GM19035 (cell line): ENCODE data around the gene DHRS1.

Experiments used
- ATAC-seq: cut with Tn5 transposase; IDR thresholded peaks from one replicate; pipeline ENCODE4 v1.9.1; 2021; ENCODE audit not compliant: unreplicated experiment

DHRS1 gene

DNA sequence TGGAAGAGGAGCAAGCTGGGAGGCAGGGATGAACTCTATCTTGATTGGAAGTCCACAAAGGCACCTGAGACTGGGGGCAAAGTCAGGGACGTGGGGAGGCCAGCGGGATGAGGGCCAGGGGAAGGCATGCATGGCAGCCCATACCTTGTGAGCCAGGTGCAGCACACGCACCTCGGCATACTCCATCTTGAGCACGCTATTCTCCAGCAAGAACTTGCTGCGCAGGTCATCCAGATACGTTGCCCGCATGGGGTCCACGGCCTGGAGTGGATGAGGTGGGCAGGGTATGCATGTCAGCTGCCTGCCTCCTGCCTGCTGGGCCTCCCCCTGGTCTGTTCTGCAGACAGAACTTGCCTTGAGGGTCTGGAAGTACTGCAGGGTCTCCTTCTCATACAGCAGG, 32.1 kb downstream of the DHRS1 start:
- ATAC-seq, result no peak

DNA sequence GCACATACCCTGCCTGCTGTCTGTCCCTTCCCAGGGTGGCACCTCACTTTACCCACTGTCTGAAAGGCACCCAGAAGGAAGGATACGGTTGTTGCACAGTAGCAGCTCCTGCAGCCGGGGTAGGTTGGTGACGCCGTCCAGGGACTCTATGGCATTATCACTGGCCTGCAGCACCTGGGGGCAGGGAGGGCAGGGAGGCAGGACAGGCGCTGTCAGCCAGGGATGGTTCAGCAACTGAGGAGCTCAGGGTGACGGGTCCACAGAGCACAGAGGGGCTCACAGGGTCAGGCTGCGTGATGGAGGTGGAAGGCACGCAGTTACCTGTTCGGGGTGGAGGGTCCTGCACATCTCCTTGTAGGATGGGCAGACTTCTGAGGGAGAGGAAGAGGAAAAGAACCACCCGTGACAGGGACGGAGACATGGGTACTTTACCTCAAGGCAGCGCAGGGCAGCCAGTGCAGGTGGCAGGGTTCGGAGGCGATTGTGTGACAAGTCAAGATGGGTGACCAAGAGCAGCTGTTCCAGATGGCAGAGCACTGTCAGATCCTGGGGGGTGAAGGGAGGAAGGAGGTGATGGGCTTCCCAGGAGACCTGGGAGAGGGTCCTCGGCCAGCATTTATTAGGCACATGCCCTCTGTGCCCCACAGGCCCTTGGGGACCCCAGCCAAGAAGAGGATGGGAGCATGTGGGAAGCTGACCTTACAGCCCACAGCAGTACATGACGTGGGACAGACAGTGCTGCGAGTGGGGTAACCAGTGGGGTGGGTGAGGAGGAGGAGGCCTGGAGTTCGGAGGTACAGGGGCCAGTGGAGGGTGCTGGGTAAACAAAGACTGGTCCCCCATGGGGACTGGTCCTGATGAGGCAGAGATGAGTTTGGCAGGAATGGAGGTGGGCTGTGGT, 33.0 kb downstream of the DHRS1 start:
- ATAC-seq, result no peak

DNA sequence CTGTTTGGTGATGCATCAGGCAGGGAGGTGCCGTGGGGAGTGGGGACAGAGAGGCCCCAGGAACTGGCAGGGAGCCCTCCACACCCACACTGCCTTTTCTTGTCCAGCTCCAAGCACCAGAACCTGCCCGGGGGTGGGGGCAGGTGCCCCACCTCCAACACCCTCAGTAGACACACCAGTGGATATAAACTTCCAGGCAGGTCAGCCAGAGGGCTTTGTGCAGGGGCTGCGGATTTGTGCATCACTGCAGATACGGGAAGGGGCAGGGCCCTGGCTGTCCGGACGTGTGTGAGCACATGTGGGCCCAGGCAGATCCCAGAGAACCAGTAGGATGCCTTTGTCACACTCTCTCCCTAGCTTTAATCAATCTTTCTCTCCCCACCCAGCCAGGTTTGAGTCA, 35.3 kb downstream of the DHRS1 start:
- ATAC-seq, result no peak

DNA sequence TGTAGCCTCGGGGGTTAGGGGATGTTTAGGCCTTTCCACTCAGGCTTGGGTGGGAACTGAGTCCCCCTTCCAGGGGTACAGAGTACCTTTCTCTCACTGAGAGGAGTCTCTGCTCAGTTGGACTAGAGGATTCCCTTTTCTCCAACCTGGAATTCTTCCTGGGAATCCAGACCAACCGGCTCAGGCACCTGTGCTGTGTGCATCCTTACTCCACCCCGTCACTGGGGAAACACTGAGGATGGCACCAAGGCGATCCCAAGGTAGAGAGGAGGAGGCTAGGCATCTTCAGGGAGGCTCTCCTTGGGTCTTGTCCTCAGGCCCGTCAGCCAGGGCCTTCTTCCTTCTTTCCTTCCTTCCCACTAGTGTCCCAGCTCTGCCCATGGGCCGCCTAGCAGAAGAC, 35.7 kb downstream of the DHRS1 start:
- no peak for ATAC-seq

DNA sequence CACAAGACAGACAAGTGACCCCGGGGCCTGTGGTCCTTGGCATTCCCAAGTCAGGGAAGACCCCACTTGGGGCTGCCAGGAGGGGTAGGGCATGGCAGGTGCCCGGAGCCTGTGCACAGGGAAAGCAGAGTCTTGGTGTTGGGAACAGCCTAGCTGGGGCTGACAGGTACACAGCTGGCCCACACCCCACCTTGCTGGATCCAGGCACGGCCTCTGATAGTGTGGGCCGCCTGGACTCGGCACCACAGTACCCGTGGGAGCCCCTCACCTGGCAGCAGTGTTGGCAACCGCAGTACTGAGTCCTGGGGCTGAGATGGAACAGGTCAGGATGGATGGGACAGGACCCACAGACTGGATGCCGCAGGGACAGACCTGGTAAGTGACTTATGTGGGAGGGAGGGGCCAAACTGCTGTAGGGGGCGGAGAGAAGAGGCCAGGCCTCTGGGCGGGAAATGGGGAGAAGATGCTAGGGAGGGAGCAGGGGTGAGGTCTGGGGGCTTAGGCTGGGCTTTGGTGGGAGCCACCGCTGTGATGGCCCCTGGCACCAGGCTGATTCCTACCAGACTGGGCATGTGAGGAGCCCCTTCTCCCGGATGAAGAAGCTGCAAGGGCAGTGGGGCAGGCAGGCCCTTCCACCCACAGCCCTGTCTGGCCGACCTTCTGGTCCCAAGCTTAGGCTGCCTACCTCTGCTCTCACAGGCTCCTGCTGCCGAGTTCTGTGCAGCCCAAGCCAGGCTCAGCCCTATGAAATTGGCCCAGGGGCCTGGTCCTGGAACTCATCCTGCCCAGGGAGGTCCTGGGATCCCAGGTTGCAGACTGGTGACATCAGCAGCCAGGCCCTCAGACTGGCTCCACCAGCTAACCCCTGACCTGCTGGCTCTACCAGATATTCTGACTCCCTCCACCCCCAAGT, 36.5 kb downstream of the DHRS1 start, which contains the start of gene TGM1:
Gene TGM1 (minus strand): TSS at position 357 of the 913 bp plus-strand sequence. CDS start 825 bp downstream, outside the sequence.
- ATAC-seq, result no peak

DNA sequence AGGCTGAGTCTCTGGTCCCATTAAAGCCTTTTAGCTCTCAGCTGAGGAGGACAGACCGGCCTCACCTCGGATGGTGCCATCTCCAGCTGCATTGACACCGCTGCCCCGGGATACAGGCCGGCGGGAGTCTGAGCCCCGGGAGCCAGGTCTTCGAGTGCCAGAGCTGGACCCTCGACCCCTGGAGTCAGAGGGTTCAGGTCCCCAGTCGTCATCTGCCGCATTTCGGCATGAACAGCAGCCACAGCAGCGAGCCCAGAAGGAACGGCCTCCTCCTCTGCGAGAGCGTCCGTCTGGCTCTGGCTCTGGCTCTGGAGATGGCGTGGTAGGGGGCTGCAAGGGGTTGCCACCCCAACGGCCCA, 37.6 kb downstream of the DHRS1 start:
- no peak for ATAC-seq

DNA sequence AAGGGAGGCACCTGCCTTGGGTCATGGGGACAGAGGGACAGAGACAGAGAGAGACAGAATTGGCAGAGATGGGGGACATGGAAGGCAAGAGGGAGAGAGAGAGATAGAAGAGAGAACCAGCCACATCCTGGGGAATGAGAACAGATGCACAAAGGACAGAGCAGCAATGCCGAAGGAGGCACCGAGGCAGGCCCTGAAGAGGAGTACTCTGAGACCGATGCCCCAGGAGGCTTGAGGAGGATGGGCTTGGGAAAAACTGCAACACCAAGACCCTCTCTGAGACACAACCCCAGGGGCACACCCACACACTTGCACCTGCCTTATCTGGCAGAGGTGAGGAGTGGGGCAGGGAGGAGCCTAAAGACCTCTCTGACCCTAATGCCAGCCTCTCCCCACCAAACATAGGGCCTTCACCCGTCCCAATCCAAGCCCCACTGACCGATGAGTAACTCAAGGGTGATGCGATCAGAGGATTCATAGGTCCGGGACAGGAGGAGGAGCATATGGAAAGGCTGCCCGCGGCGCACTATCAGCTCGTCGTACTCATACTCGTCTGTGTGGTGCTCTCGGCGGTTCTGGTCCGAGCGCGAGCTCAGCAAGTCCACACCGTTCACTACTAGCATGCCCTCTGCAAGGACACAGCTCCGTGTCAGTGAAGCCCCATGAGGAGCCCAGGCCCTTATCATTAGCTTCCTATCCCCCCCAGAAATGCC, 38.2 kb downstream of the DHRS1 start:
- no peak for ATAC-seq

DNA sequence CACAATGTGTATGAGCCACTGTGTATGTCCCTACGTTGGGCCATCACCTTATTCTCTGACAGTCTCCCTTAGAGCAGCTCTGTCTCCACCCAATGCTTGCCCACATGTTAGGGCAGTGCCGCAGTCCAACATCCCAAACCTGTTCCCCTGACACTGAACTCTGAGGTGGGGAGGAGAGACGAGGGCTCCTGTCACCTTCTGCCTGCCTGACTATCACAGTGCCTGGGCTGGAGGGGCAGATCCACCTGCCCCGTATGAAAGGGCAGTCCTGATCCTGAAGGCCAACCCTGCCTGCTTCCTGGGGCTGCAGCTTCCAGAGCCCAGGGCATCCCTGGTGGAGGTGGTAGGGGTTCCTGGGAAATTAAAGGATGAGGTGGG, 38.8 kb downstream of the DHRS1 start:
- ATAC-seq, result no peak

DNA sequence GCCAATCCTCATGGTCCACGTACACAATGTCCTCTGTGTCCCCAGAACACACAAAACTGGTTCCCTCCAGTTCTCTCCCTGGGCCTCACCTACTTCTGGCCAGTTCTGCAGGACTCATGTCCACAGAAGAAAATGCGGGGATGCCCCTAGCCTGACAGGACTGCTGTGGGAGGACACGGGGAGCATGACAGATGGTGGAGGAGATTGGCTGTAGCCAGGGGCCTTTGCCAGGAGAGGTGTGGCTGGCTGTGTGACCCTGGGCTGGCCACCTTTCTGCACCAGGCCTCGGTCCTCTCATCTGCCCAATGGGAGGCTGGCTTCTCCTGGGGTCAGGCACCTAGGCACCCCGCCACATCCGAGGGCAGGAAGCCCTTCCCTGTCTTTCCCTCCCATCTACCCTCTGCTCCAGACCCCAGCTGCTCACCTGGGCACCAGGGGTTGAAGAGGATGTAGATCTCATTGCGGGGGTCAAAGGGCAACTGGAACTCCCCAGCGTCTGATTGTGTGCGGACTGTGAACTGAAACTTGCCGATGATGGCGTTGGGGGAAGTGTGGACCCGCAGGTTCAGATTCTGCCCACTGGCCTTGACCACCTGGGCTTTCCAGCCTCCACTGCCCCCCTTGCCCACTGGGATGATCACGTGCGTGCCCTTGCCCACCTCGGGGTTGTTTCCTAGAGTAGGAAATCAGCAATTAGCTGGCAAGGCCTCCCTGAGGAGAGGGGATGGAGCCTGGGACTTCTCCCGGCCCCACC, 39.4 kb downstream of the DHRS1 start:
- ATAC-seq, result no peak

DNA sequence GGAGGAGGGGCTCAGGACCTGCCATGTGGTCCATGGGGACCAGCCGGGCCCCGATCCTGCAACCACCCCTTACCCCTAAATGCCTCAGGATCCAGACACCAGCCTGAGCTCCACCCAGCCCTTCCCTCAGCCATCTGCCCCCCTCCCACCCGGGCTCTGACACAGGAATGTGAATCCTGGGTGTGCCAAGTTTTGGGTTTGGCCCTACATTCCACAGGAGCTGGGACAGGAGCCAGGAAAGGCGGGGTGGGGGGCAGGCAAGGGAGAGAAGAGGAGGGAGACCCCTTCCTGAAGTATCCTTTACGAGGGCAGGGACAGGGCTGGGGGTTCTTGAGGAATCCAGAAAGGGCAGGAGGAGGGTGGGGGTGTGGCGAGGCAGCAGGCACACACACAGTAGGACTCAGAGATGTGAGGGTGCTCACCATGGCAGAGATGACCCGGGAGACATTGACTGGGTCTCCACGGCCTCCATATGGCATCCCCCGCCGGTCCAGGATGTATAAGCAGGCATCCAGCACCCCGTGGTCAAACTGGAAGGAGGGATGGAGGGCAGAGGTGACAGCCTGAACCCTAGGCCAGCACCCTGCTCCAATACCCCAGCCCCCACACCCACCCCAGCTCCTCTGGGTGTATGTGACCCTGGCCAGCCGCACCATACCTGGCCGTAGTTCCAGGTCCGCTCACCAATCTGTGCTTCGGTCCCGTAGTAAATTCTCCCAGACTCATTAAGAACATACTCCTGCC, 40.1 kb downstream of the DHRS1 start:
- no peak for ATAC-seq

DNA sequence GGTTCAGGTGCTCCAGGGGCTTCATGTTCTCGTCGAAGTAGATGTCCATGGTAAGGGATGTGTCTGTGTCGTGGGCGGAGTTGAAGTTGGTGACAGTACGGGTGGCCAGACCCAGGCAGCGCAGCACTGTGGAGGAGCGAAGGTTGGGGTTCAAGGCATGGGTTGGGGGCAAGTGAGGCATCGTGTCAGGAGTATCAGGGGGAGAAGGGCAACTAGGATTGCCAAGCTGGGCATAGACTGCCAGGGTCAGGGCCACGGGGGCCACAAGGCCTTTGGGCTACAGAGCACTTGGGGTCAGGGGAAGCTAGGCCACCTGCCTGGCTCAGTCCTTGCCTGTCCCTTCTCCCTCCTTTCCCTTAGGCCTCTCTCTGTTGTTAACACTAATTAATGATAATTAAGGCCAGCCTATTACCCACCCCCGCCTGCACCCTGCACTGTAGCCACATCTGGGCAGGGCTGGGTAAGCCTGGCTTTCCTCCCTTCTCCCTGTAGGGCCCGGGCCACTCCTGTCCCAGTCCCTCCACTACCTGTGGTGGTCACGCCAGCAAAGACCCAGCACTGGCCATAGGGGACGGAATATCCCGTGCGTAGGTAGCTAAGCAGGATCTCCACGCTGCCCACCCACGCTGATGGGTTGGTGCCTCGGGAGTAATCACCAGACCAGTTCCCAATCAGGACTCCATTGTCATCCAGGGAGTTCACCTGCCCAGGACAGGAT, 40.9 kb downstream of the DHRS1 start:
- no peak for ATAC-seq

DNA sequence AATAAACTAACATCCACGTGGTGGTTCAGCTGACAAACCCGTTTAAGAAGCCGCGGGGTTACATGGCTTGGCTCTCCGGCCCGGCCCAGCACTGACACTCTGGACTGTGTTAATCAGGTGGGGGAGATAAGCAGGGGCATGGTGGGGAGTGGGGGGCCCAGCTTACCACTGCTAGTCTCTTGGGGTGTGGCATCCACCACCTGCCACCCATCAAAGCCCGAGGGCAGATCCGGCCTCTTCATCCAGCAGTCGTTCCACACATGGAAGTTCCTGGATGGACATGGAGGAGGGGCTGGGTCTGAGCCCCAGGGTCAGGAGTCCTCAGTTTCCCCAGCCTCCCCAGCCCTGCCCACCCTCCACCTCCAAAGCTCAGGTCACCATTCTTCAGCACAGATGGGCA, 41.5 kb downstream of the DHRS1 start:
- no peak for ATAC-seq

DNA sequence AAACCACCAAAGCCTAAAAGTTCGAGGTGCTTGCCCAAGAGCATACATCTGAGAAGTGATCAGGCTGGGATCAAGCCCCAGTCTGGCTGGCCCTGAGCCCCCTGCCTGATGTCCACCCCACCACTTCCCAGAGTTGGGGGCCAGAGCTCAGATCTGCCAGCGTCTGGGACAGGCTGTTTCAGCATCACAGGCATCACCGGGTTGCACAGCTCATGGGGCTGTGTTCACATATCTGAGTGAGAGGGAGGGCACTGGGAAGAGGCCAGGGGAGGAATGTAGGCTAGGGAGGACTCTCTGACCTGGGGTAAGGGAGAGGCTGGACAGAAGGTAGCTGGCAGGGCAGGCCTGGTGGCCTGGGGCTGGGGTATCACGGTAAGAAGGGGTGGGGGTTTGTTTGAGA, 42.6 kb downstream of the DHRS1 start:
- no peak for ATAC-seq

DNA sequence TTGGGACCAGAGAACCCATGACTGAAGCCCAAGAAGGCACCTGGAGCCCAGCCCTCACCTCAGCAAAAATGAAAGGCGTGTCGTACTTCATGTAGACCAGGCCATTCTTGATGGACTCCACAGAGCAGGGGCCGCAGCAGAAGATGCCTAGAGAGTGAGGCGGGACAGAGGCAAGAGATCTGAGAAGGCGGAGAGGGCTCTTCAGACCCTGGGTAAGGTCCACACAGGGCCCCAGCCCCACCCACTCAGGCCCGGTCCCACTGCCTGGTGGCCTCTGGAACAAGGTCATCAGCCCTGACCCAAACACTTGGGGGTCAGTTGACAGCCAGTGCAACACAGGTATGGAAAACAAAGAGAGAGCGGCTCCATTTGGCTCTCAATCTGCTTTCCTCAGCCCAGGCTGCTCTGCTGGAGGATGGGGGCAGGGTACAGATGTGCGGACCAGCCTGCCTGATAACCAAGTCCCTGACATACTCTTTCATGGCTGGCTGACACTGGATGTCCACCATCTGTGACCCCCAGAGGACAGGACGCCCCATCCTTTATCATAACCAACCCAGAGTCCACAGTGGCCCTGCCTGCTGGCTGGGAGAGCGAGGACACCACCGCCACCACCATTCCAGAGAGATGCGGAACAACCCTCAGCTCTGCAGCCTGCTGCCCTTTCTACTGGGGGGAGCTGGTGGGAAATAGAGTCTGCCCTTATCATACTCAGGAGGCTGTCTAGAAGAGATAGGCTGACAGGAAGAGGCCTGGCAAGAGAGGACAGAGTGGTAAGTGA, 43.5 kb downstream of the DHRS1 start:
- no peak for ATAC-seq

DNA sequence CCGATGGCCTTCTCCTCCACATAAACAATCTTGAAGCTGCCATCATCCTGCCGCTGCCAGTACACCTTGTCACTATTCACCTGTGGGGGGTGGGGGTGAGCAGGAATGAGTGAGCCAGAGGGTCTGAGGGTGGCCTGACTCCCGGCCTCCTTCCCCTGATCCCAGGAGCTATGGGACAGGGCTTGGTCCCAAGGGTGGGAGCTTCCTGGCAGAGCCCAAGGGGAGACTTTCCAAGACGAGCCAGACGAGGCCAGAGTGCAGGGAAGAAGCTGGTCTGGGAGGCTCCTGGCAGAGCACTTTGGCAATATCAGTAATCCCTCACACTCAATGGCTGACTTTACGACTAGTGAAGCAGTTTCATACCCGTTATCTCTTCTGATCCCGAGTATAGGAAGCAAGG, 44.1 kb downstream of the DHRS1 start:
- no peak for ATAC-seq

DNA sequence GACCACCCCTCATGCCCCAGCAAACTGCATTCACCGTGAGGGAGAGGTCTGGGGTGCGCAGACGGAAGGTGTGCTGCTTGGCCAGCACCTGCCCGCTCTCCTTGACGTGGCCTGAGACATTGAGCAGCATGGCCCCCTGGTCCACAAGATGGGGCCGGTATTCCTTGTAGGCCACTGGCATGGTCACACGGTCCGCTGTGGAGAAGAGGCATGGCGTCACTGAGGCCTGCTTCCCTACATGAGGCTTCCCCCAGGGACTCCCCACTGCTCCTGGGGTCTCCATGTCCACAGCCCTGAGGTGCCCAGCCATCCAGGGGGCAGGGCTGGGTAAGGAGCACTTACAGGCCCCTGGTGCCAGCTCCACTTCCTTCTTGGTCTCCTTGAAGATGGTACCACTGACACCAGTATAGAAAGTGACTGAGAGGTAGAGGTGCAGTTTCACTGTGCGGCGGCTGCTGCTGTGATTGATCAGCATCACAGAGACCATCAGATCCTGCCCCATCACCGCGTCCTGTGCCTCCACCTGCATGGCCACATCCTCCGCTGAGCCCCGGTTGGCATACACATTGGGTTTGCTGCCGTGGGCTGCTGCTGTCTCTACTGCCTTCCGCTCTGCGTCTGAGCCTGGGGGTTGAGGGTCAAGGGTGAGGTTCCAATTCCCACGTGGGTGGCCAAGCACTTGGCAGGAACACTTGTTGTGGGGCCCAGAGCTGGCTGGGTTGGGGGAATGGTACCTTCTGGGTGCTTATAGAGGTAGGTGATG, 44.8 kb downstream of the DHRS1 start:
- ATAC-seq, result no peak

DNA sequence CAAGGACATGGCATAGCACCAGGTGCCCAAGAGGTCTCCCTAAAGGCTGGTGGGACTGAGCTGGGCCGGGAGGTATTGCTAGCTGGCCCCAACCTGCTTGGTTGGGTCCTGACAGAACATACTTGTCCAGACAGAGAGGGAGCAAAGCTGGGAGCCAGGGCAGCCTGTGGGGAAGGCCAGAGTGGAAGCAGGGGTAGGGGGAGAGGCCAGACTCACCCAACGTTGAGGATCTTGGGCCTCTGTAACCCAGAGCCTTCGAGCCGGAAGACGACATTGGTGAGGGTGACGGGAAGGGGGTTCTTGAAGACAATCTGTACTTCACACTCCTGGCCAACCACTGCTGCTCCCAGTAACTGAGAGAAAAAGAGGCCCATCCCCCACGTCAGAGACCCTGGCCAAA, 45.6 kb downstream of the DHRS1 start:
- ATAC-seq, result no peak
